ENCODE results near the gene CFAP92.

CFAP92 gene

DNA sequence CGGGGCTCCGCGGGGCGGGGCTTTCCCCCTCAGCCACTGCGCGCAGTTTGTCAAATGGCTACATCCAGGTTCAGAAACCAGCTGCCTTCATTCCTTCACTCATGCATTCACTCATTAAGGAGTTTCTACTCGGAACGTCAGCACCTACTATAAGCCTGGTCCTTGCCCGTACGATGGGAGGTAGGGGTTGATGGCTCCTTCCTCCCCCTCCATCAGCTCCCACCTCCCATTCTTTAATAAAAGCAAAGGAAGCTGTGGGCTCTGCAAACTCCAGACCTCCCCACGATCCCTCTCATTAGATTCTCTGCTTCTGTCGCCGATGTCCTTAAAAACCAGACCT is 267 bp upstream of the CFAP92 start:
- Histone ChIP-seq H3K36me3 (replicated peaks; ENCODE audit: insufficient read depth, low read length) (no peaks in the 10 kb centered on the region), H3K9me2 (replicated peaks; ENCODE audit: insufficient read depth, low read length) (no peaks in the 10 kb centered on the region), H3K9me3 (replicated peaks; ENCODE audit: insufficient read depth, low read length) (no peaks in the 10 kb centered on the region), H3K79me2 (ENCODE audit: low read length) (no peaks in the 10 kb centered on the region), H3K9ac (ENCODE audit: low read length) (peak overlapping the region; percentile 17; the same call in 1 of the 2 replicates), H3F3A (ENCODE audit: insufficient read depth, low read length) (no peaks in the 10 kb centered on the region), H3K4me1 (ENCODE audit: low read length) (peaks cover 12% of the 10 kb centered on the region), H4K20me1 (ENCODE audit: insufficient read depth, low read length) (no peaks in the 10 kb centered on the region), H3K27ac (ENCODE audit: low read length) (no peak overlapping the region), H3K4me3 (ENCODE audit: low read length) (peak overlapping the region; percentile 49; the same call in 1 of the 2 replicates), H3K27me3 (replicated peaks; ENCODE audit: insufficient read depth, low read length) (no peaks in the 10 kb centered on the region), H3K4me2 (ENCODE audit: low read depth, low read length) (peak overlapping the region; percentile 89), H2AFZ (ENCODE audit: low read length) (peak overlapping the region; percentile 80)
- no peak for DNase-seq
- TF ChIP-seq EZH2 (optimal IDR thresholded peaks at IDR 0.05; ENCODE audit: low read depth, low read length) (no peak), EZH2phosphoT487 (IDR thresholded peaks at IDR 0.05; ENCODE audit: low read length) (no peak)
- TF ChIP-seq, protein P1, sequence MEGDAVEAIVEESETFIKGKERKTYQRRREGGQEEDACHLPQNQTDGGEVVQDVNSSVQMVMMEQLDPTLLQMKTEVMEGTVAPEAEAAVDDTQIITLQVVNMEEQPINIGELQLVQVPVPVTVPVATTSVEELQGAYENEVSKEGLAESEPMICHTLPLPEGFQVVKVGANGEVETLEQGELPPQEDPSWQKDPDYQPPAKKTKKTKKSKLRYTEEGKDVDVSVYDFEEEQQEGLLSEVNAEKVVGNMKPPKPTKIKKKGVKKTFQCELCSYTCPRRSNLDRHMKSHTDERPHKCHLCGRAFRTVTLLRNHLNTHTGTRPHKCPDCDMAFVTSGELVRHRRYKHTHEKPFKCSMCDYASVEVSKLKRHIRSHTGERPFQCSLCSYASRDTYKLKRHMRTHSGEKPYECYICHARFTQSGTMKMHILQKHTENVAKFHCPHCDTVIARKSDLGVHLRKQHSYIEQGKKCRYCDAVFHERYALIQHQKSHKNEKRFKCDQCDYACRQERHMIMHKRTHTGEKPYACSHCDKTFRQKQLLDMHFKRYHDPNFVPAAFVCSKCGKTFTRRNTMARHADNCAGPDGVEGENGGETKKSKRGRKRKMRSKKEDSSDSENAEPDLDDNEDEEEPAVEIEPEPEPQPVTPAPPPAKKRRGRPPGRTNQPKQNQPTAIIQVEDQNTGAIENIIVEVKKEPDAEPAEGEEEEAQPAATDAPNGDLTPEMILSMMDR (IDR thresholded peaks at IDR 0.05; ENCODE audit: low read length), result no peak

DNA sequence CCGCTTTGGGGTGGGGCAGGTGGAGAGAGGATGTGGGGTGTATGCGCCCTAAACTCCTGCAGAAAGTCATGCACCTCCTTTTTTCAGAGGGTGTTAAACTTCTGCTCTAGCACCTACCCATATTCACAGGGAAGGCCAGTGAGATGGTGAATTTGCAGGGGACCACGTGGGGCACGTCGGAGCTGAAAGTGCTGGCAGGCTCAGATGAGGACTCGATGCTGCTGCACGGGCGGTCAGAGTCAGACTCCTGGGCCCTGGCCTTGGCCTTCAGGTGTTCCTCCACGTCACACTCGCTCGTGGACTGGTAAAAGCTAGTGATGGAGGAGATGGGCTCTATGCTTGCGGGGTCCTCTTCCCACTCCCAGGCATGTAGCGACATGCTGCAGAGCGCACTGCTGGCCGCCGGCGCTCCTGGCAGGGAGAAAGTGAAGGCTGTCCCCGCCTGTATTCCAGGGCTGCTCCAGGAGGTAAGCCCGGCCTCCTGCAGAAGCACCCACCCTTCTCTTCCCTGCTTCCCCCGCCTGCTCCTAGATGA is 883 bp downstream of the CFAP92 start:
- Histone ChIP-seq H3K36me3 (replicated peaks; ENCODE audit: insufficient read depth, low read length) (no peaks in the 10 kb centered on the region), H3K9me3 (replicated peaks; ENCODE audit: insufficient read depth, low read length) (no peaks in the 10 kb centered on the region), H3K9me2 (replicated peaks; ENCODE audit: insufficient read depth, low read length) (no peaks in the 10 kb centered on the region), H3K4me3 (ENCODE audit: low read length) (no peak overlapping the region), H3K9ac (ENCODE audit: low read length) (no peak overlapping the region), H3K27ac (ENCODE audit: low read length) (no peak overlapping the region), H3F3A (ENCODE audit: insufficient read depth, low read length) (no peaks in the 10 kb centered on the region), H3K4me2 (ENCODE audit: low read depth, low read length) (no peak overlapping the region), H3K4me1 (ENCODE audit: low read length) (peaks cover 12% of the 10 kb centered on the region), H2AFZ (ENCODE audit: low read length) (no peak overlapping the region), H3K79me2 (ENCODE audit: low read length) (no peaks in the 10 kb centered on the region), H3K27me3 (replicated peaks; ENCODE audit: insufficient read depth, low read length) (no peaks in the 10 kb centered on the region), H4K20me1 (ENCODE audit: insufficient read depth, low read length) (no peaks in the 10 kb centered on the region)
- TF ChIP-seq, protein P1 (IDR thresholded peaks at IDR 0.05; ENCODE audit: low read length), result no peak
- TF ChIP-seq EZH2 (optimal IDR thresholded peaks at IDR 0.05; ENCODE audit: low read depth, low read length) (no peak), EZH2phosphoT487 (IDR thresholded peaks at IDR 0.05; ENCODE audit: low read length) (no peak)
- DNase-seq, result no peak

DNA sequence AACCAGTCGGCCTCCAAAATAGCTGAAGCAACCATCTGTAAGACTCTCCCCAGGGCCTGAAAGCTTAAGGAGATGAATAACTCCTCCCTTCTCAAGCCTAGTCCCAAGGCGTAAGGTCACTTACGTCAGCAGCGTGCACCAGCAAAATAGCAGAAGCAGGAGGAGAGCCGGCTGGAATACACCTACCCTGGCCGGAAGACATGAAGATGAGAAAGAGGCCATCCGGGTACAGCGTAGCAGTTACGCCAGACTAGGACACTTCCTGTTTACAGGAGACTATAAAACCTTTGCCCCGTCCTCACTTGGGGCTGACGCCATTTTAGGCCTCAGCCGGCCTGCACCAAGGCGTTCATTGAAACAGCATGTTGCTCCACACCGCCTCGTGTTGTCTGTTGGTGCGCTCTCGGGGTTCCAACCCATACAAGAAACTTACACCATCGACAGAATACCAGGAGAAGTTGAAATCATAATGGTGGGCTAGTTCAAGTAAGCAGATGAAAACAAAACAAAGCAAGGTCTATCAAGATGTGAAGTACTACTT is 2.5 kb downstream of the CFAP92 start:
- Histone ChIP-seq H2AFZ (ENCODE audit: low read length) (no peak overlapping the region), H3K79me2 (ENCODE audit: low read length) (no peaks in the 10 kb centered on the region), H3K9me3 (replicated peaks; ENCODE audit: insufficient read depth, low read length) (no peaks in the 10 kb centered on the region), H3K36me3 (replicated peaks; ENCODE audit: insufficient read depth, low read length) (no peaks in the 10 kb centered on the region), H3K27ac (ENCODE audit: low read length) (no peak overlapping the region), H3K4me2 (ENCODE audit: low read depth, low read length) (no peak overlapping the region), H3F3A (ENCODE audit: insufficient read depth, low read length) (no peaks in the 10 kb centered on the region), H3K9me2 (replicated peaks; ENCODE audit: insufficient read depth, low read length) (no peaks in the 10 kb centered on the region), H3K4me1 (ENCODE audit: low read length) (peaks cover 12% of the 10 kb centered on the region), H3K4me3 (ENCODE audit: low read length) (no peak overlapping the region), H3K9ac (ENCODE audit: low read length) (no peak overlapping the region), H4K20me1 (ENCODE audit: insufficient read depth, low read length) (no peaks in the 10 kb centered on the region), H3K27me3 (replicated peaks; ENCODE audit: insufficient read depth, low read length) (no peaks in the 10 kb centered on the region)
- TF ChIP-seq EZH2 (optimal IDR thresholded peaks at IDR 0.05; ENCODE audit: low read depth, low read length) (no peak), EZH2phosphoT487 (IDR thresholded peaks at IDR 0.05; ENCODE audit: low read length) (no peak)
- TF ChIP-seq, protein P1 (IDR thresholded peaks at IDR 0.05; ENCODE audit: low read length), result no peak
- no peak for DNase-seq

All from MM.1S (cell line).